ENCODE data around the gene CABLES1.
"Not testable (repeated sequence)": the region's sequence is repeated elsewhere in the genome, so short reads cannot be mapped to it uniquely, and the experiment has no call there.

Gene CABLES1

DNA sequence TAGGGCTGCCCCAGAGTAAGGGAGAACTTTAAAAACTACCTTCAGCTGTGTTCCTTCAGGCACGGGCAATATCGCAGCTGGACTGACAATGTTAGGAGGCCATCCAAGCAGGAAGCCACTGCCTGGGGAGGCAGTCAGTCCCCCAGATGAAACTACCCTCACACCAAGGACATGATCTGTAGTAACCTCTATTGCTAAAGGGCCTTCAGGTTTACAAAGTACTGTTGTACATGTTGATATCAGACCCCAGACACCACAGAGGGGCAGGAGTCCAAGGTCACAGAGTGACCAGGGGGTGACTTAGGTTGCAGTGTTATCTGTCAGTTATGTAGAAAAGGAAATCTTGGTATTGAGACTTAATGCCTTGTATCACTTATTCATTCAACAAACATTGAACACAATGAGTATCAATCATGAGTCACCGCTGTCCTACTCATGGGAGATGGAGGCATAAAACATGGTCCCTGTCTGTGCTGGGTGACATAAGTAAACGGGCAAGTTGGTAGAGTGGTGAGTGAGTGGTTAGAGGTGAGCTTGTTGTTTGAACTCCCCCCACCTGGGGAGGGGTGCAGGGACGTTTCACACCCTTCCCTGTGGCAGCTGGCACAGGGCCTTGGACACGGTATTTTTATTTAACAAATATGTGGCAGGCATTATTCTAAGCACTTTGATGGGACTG lies 7.1 kb downstream of the CABLES1 start:
- no peak for DNase-seq (ENCODE audit: low read depth)

- no peak for DNase-seq (ENCODE audit: low read depth)
Measured at GRCh38 chr18:23143016-23143814, 7.9 kb downstream of the CABLES1 start.

DNA sequence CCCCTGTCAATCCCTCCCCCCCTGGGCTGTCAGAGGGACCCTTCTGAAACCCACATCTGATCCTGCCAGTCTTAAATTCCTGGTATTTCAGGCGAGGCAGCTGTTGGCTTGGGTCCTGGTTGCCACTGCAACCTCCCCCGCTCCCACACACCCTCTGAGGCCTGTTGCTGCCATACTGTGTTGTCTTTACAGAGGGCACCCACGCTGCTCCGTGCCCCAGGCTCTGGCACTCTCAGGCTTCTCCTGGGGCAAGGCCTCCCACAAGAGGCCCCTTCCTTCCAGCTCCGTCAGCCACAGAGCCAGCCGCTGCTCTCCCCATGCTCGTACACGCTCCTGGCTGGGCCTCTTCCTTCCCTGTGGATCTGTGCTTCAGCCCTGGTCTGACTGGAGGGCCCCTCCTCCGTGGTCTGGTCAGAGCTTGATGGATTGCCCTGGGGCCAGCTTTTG lies 8.6 kb downstream of the CABLES1 start:
- DNase-seq (ENCODE audit: low read depth) = no peak

DNA sequence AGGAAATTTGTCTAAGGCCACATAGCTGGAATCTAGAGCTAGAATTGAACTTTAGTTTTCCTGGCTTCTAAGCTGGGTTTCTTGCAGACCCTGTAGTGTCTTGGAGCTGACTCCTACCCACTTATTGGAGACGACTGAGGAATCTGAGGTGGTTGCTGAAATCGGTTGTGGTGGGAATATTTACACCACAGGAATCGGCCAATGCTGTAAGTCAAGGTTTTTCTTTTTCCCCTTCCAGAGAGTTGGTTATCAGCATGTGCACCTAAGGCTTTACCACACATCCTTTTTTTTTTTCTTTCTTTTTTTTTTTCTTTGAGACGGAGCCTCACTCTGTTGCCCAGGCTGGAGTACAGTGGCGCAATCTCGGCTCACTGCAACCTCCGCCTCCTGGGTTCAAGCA lies 9.4 kb downstream of the CABLES1 start:
- no peak for DNase-seq (ENCODE audit: low read depth)

DNA sequence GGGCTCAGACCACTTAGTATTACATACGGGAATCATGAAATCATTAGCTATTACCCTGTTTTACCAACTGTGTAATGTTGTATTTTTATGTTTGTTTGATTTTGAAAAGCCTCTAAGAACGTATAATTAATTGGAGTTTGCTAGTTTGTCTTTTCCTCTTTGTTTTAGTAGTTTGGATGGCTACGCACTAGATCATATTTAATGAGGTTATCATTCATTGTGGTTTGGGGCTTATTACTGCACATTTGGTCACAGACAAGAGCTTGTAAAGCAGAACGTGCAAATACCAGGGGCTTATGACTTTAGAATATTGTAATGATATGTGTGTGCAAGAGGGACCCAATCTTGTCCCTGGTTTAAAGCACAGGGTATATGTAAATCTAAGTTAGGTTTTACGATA lies 10.3 kb downstream of the CABLES1 start:
- DNase-seq (ENCODE audit: low read depth) = no peak

- DNase-seq (ENCODE audit: low read depth) = no peak
Measured at GRCh38 chr18:23146861-23147469, 11.7 kb downstream of the CABLES1 start.

DNA sequence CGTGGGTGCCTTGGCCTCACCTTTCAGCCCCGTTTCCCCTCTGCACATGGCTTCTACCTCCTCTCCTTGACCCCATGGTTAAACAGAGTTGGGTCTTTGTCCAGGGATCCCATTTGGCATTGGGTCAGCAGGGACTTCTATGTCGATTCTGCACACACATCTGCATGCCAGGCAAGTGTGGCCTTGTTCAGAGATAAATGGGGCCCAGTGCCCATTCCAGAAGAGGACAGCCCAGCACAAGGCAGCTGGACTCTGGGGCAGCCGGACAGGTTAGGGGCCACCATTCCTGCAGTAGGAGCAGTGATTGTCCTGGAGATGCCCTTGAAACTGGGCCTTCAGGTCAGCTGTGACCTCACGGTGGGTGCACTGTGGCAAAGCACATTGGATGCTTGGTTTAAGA lies 13.1 kb downstream of the CABLES1 start:
- no peak for DNase-seq (ENCODE audit: low read depth)

GRCh38 chr18:23149570-23149969 lies 14.3 kb downstream of the CABLES1 start:
- DNase-seq (ENCODE audit: low read depth) = no peak

GRCh38 chr18:23151414-23152099 lies 16.3 kb downstream of the CABLES1 start:
- no peak for DNase-seq (ENCODE audit: low read depth)

- DNase-seq (ENCODE audit: low read depth) = no peak
Measured at GRCh38 chr18:23154030-23154429, 18.7 kb downstream of the CABLES1 start.

DNA sequence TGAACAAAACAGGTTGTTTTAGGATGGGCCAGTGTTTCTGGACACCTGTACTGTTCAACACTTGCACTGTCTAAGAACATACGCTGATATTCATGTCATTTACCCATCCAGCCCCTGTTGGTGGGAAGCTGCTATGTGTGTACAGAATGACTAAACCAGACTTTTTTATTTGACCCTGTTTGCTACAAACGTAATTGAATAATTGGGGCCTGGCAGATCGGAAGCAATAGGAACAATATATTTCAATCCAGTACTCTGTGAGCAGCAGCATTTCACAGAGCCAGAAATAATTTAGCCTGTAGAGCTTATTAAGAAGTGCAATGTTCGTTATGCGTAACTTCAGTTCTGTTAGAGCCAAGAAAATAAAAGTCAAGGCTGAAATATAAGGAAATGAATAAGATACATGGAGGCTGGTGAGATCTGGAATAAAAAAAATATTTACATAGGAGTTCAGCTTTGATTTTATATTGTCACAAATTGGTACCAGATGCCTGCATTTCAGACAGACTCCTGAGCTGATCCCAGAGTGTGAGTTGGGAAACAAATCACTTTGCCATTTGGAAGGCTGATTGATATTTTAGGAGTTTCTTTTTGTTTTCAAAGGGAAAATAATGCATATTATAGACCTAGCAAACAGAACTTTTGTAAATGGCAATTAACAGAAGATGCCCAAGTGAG lies 19.7 kb downstream of the CABLES1 start:
- no peak for DNase-seq (ENCODE audit: low read depth)

DNA sequence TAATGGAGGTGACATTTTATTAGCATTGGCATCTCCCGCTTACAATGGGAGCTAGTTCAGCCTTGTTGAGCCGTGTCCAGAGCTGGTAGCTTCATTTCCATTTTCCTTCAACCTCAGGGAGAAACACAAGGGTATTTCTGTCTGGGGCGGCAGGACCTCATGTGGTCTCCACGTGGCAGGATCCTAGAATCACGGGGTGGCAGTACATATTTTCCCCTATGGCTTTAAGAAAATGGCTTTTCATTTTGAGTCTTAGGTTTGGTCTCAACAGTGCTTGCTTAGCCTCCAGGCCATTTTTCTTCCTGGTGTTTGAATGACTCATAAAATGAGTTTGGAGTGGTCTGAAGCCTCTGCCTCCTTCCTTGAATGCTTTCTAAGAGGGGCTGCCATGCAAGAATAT lies 20.3 kb downstream of the CABLES1 start:
- DNase-seq (ENCODE audit: low read depth) = no peak

DNA sequence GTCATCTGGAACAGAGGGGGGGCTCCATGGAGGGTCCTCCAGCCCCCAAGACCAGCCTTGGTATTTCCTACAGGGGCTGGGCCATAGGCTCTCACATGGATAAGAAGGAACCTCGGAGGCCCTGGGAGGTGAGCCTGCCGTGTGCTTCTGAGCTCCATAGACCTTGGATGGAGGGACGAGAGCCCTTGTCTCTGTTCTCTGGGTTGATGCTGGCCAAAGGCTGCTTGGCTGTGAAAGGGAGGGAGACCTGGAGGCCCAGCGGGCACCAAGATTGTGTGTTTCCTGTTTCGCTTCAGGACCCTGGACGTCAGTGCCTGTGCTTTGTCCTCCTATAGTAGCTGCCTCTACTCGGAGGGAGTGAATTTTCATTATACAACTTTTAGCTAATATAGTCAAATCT lies 20.8 kb downstream of the CABLES1 start:
- DNase-seq (ENCODE audit: low read depth) = no peak

DNA sequence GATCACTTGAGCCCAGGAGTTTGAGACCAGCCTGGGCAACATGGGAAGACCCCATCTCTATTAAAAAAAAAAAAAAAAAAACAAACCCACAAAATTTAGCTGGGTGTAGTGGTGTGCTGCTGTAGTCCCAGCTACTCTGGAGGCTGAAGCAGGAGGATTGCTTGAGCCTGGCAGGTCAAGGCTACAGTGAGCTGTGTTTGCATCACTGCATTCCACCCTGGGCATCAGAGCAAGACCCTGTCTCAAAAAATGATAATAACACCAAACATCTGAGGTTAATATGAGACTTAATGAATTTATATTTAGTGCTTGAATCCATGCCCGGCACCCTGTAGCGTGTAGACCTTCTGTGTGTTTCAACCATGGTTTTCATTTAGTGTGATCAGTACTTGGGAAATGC lies 22.8 kb downstream of the CABLES1 start:
- no peak for DNase-seq (ENCODE audit: low read depth)

GRCh38 chr18:23158884-23159283 lies 23.6 kb downstream of the CABLES1 start:
- DNase-seq (ENCODE audit: low read depth) = not testable (repeated sequence)

DNA sequence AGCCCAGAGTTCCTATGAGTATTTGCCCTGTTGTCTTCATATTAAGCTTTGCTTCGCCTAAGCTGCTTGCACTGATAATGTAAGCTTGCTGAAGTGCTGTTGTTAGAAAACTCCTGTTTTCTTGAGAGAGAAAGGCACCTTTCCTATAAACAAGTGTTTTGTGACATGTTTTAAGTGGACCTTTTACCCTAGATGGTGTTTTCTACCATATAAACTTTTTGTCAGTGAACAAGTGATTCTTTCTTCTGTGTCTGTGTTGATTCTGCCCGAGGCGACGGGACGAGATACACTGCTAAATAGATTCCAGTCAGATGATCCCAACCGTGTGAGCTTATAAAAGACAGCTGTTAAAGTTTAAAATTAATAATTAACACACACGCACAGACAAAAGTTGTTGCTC lies 24.1 kb downstream of the CABLES1 start:
- DNase-seq (ENCODE audit: low read depth) = no peak

DNA sequence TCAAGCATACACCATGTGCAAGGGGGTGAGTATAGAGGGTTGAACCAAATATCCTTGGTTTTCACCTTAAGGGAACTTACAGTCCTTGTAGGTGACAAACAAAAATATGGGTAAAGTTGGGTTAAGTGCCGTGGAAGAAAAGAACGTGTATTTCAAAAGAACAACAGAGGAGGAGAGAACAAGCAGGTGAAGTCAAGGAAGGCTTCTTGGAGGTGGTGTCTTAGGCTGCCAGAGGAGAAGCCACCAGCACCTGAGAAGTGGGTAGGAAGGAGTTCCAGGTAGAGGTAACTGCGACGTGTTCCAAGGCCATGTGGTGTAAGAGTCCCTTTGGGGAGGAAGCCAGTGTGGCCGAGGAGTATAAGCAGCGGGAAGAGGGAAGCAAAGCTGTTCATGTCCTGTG lies 27.2 kb downstream of the CABLES1 start:
- no peak for DNase-seq (ENCODE audit: low read depth)

DNA sequence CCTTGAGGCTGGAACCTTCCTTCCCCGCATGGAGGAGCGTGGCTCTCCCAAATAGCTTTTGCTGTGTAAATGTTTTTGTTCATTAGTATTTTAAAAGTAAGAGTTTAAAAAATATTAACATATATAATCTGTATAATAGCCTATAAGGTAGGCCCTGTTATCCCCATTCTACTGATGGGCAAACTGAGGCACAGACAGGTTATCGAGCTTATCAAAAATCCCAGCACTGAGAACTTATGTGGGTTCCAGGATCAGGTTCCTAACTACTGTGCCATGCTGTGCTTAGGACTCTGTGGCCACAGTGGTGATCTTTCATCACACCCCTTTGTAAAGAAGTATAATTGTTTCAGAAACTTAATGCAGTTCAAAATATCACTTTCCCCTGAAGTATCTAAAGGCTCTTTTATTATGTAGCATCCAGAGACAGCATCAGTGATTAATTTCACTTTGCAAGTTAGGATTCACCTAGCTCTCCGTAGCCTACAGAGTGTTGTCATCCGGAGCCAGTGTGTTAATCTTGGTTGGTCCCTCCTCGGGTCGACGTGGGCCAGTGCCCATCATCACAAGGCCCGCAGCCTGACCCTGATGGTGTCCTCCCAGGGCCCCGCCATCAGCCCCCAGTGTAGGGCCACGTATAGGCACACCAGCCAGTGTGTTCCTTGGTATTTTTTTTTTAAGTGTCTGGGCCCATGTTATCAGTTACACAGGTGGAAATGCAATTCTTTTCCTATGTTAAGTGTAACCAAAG lies 28.7 kb downstream of the CABLES1 start:
- no peak for DNase-seq (ENCODE audit: low read depth)

DNA sequence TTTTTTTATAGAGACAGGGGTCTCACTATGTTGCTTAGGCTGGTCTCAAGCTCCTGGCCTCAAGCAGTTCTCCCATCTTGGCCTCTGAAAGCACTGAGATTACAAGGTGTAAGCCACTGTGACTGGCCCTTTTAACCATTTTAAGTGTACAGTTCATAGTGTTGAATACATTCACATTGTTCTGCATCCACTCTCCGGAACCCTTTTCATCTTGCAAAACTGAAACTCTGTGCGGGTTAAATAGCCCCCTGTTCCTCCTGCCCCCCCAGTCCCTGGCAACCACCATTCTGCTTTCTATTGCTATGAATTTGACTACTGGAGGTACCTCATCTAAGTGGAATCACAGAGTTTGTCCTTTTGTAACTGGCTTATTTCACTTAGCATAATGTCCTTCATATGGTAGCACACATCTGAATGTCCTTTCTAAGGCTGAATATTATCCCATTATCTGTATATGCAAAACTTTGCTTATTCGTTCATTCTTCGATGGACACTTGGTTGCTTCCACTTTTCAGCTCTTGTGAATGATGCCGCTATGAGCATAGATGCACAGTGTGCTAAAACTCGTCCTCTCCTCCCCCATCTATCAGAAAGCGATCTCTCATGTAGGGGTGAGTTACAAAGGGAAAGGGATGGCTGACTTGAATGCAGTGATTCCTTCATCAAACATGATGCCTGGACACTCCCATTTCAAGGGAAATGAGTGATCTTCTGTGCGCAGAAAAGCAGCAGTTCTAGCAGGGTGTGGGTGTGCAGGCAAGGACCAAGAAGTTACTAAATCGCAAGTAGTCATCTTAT lies 30.2 kb downstream of the CABLES1 start:
- no peak for DNase-seq (ENCODE audit: low read depth)

DNA sequence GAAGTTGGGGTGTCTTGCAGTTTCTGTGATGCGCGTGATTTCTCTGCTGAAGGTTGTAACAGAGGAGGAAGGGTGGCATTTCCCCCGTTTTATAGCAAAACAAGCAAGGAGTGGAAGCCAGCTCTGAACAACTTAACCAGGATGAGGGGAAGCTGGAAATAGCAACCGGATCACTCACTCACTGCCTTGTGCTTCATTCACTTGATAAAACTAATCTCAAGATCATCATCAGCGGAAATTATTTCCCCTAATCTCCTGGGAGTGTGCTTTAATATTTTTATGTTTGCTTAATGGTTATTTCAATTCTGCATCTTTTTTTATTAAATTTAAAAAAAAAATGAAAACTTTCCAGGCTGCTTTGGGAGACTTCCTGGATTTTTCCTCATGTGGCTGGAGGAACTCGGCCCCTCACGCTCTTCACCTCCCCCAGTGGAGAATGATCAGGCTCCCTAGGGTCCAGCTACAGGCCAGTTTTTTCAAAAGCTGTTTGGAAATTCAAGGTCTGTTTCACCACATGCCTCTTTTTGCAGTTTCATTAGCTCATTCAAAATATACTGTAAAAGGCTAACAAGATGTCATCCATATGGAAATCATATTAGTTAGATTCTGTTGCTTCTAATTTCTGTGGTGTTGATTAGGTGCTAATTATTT lies 31.7 kb downstream of the CABLES1 start:
- no peak for DNase-seq (ENCODE audit: low read depth)
